Lower lobe of right lung (tissue), 2 donors: ENCODE results near the gene CCDC88C. TPM values are rescaled to one million over a fixed set of nuclear protein-coding genes. Genes with fewer than 3 reads are reported as not detected.

Experiments used
- ATAC-seq, 2 donors: fragments of 200-7000 bp; cut with Tn5 transposase; one replicate each; pipeline ENCODE4 v1.9.1; 2020 to 2022; ENCODE audit warnings: mild to moderate bottlenecking in 2 of 2, moderate library complexity in 2 of 2
- DNase-seq: peaks from one replicate; pipeline ENCODE4 v3.0.0-alpha.2; 2020
- H3K27ac ChIP-seq: fragments of 200-600 bp; one replicate; pipeline ENCODE4 v1.8.0; 2022
- H3K27me3 ChIP-seq: fragments of 200-600 bp; one replicate; pipeline ENCODE4 v1.8.0; 2022; ENCODE audit warnings: low read depth
- H3K36me3 ChIP-seq: fragments of 200-600 bp; one replicate; pipeline ENCODE4 v1.8.0; 2022; ENCODE audit warnings: mild to moderate bottlenecking
- H3K4me1 ChIP-seq: fragments of 200-600 bp; one replicate; pipeline ENCODE4 v1.8.0; 2022
- H3K4me3 ChIP-seq: fragments of 200-600 bp; one replicate; pipeline ENCODE4 v1.8.0; 2022; ENCODE audit warnings: mild to moderate bottlenecking
- H3K9me3 ChIP-seq: fragments of 200-600 bp; one replicate; pipeline ENCODE4 v1.8.0; 2022
- intact Hi-C: fragments of 100-400 bp; cut with DNase I; formaldehyde crosslinking; loops from one replicate; pipeline ENCODE4 v1.11.0; 2022
- total RNA-seq: library from RNA; stranded (reverse); fragmentation: NEBNext Ultra II Directional; extraction: Animal tissue kit (Norgen Biotek cat#: 25700); gene quantifications from one replicate; pipeline ENCODE4 v1.2.1, GENCODE V29; 2021
- TF ChIP-seq, protein P1 (sequence below): fragments of 200-600 bp; IDR thresholded peaks from one replicate; pipeline ENCODE4 v1.8.0; 2022; ENCODE audit warnings: antibody characterized with exemption, mild to moderate bottlenecking
- donor health status: DM: no; HTN: yes; CAD: no; lungs with severe emphysema.

The CCDC88C gene
- total RNA-seq, 1 donor from 2014 or later, result 45.8 TPM

DNA sequence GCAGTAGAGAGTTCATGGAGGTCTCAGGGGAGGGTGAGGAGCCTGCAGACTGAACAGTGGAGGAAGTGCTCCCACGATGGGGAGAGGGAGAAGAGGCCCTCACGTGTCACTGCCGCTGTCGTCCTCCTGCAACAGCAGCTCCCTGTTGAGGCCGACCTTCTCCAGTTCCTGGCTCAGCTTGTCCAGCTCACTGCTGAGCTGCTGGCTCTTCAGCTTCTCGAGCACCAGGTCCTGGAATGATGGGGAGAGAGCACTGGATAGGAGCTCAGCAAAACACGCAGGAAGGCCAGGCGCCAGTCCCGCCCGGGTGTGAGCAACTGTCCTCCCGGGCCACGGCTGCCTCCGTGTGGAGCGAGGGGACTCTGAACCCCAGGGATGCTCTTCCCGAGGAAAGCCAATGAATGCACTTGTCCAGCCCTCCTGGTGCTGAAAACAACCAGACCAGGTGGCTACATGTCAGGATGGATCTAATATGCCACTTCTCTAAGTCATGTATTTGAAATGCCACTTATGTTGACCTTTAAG lies 107.8 kb downstream of the CCDC88C start:
- Histone ChIP-seq H3K27ac (no peak overlapping the region), H3K36me3 (peaks cover 97% of the 10 kb centered on the region), H3K9me3 (no peaks in the 10 kb centered on the region), H3K27me3 (no peaks in the 10 kb centered on the region), H3K4me3 (no peak overlapping the region), H3K4me1 (peaks cover 5% of the 10 kb centered on the region)
- intact Hi-C loops, result no loop called here
- TF ChIP-seq, protein P1, sequence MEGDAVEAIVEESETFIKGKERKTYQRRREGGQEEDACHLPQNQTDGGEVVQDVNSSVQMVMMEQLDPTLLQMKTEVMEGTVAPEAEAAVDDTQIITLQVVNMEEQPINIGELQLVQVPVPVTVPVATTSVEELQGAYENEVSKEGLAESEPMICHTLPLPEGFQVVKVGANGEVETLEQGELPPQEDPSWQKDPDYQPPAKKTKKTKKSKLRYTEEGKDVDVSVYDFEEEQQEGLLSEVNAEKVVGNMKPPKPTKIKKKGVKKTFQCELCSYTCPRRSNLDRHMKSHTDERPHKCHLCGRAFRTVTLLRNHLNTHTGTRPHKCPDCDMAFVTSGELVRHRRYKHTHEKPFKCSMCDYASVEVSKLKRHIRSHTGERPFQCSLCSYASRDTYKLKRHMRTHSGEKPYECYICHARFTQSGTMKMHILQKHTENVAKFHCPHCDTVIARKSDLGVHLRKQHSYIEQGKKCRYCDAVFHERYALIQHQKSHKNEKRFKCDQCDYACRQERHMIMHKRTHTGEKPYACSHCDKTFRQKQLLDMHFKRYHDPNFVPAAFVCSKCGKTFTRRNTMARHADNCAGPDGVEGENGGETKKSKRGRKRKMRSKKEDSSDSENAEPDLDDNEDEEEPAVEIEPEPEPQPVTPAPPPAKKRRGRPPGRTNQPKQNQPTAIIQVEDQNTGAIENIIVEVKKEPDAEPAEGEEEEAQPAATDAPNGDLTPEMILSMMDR, result no peak
- no peak for ATAC-seq
- DNase-seq, result peak; percentile 30

DNA sequence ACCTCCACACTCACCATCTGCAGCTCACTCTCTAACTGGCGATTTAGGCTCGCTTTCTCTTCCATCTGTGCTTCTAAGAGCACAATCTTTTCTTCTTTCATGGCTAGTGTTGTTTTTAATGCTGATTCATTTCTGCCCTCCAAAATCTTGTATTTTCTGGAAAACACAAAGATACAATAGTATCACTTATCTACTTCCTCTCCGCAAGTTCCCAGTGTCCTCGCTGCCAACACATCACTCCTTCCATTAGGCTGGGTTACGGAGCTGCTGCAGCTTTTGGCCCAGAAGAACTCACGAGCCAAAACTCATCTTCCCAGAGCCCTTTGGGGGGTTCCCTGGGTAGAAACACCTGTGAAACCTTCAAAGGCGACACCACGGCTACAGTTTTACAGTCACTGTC lies 109.3 kb downstream of the CCDC88C start:
- TF ChIP-seq, protein P1, result no peak
- Histone ChIP-seq H3K4me1 (peaks cover 5% of the 10 kb centered on the region), H3K36me3 (peaks cover 94% of the 10 kb centered on the region), H3K27ac (no peak overlapping the region), H3K27me3 (no peaks in the 10 kb centered on the region), H3K4me3 (no peak overlapping the region), H3K9me3 (no peaks in the 10 kb centered on the region)
- DNase-seq (no peak), ATAC-seq (no peak)
- intact Hi-C loops, result no loop called here

DNA sequence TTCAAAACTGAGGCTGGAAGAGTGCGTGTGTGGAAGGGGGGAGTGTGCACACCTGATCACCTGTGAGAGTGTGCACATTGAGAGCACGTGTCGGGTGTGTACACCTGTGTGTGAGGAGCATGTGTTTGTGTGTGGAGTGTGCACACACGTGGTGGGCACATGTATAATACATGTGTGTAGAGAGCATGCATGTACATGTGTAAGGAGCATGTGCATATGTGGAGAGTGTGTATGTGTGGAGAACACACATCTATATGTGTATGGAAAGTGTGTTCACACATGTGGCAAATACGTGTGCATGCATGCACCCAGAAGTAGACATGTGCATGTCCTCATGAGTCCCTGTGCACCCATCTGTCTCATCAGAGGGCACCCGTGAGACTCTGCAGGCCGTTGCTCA lies 110.0 kb downstream of the CCDC88C start:
- ATAC-seq, result no peak
- H3K4me3 ChIP-seq, result no peak overlapping the region
- peak; percentile 11 for DNase-seq
- H3K27ac ChIP-seq, result no peak overlapping the region
- H3K9me3 ChIP-seq, result no peaks in the 10 kb centered on the region
- TF ChIP-seq, protein P1, result no peak
- H3K36me3 ChIP-seq, result peaks cover 87% of the 10 kb centered on the region
- intact Hi-C loops, result no loop called here
- peaks cover 5% of the 10 kb centered on the region for H3K4me1 ChIP-seq
- H3K27me3 ChIP-seq, result no peaks in the 10 kb centered on the region

DNA sequence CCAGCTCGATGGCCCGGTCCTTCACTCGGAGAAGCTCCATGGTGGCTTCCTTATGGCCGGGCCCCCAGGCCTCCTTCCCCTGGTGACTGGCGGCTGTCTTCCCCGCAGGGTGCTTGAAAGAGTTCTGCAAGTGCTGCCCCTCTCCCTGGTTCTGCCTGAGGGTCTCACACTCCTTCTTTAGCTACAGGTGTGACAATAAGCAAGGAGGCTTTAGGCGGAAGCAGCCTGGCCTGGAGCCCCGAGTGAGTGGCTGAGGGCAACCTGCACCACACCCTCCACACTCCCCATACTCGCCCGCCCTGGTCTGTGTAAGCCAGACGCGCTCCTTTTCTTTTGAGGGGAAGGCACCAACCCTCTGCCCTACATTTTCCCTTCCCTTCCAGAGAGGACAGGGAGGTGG lies 110.6 kb downstream of the CCDC88C start:
- Histone ChIP-seq H3K4me1 (peaks cover 5% of the 10 kb centered on the region), H3K36me3 (peaks cover 89% of the 10 kb centered on the region), H3K27ac (no peak overlapping the region), H3K9me3 (no peaks in the 10 kb centered on the region), H3K4me3 (no peak overlapping the region), H3K27me3 (no peaks in the 10 kb centered on the region)
- peak; percentile 43 for DNase-seq
- TF ChIP-seq, protein P1, result no peak
- no peak for ATAC-seq
- intact Hi-C loops, result no loop called here

DNA sequence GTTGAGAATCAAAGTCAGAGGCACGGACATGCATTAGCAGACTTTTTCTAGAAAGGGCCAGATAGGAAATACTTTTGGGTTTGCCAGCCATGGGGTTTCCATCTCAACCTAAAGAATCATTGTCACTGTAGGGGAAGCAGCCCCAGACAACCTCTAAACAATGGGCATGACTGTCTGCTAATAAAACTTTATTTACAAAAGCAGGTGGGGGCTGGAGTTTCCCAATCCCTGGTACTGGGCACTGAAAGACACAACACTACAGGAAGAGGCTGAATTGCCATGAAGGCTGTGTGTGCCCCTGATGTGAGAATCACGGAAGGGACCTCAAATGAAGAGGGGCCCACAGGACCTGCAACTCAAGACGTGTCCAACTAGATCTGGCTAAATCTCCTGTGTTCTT lies 111.1 kb downstream of the CCDC88C start:
- intact Hi-C loops, result no loop called here
- Histone ChIP-seq H3K27ac (no peak overlapping the region), H3K4me1 (peaks cover 5% of the 10 kb centered on the region), H3K4me3 (no peak overlapping the region), H3K9me3 (no peaks in the 10 kb centered on the region), H3K27me3 (no peaks in the 10 kb centered on the region), H3K36me3 (peaks cover 89% of the 10 kb centered on the region)
- TF ChIP-seq, protein P1, result no peak
- ATAC-seq (no peak), DNase-seq (no peak)
